ENCODE measurements around the gene FRMD1.

FRMD1 gene

GRCh38 chr6:168040856-168041496 is 38.0 kb downstream of the FRMD1 start:
- no peak for DNase-seq

GRCh38 chr6:168039849-168040248 is 39.2 kb downstream of the FRMD1 start:
- no peak for DNase-seq

- DNase-seq, result no peak
Observed at GRCh38 chr6:168039301-168039700, 39.7 kb downstream of the FRMD1 start.

- no peak for DNase-seq
Observed at GRCh38 chr6:168038576-168039140, 40.4 kb downstream of the FRMD1 start.

- DNase-seq, result no peak
Observed at GRCh38 chr6:168037856-168038255, 41.2 kb downstream of the FRMD1 start.

- DNase-seq, result no peak
Observed at GRCh38 chr6:168037242-168037641, 41.8 kb downstream of the FRMD1 start.

- peak; percentile 84 for DNase-seq
Observed at GRCh38 chr6:168035661-168036545, 43.1 kb downstream of the FRMD1 start.

GRCh38 chr6:168035098-168035660 is 43.8 kb downstream of the FRMD1 start:
- peak; percentile 64 for DNase-seq

GRCh38 chr6:168034537-168034936 is 44.5 kb downstream of the FRMD1 start:
- no peak for DNase-seq

- DNase-seq, result no peak
Observed at GRCh38 chr6:168033791-168034190, 45.2 kb downstream of the FRMD1 start.

- no peak for DNase-seq
Observed at GRCh38 chr6:168032005-168032760, 46.8 kb downstream of the FRMD1 start.

GRCh38 chr6:168031411-168031971 is 47.5 kb downstream of the FRMD1 start:
- peak; percentile 11 for DNase-seq

- DNase-seq, result peak; percentile 52
Observed at GRCh38 chr6:168030908-168031307, 48.1 kb downstream of the FRMD1 start.

- no peak for DNase-seq
Observed at GRCh38 chr6:168030218-168030746, 48.7 kb downstream of the FRMD1 start.

GRCh38 chr6:168029459-168030217 is 49.4 kb downstream of the FRMD1 start:
- no peak for DNase-seq

GRCh38 chr6:168028181-168028580 is 50.8 kb downstream of the FRMD1 start:
- DNase-seq, result no peak

- no peak for DNase-seq
Observed at GRCh38 chr6:168027521-168027920, 51.5 kb downstream of the FRMD1 start.

GRCh38 chr6:168026925-168027324 is 52.1 kb downstream of the FRMD1 start:
- no peak for DNase-seq

GRCh38 chr6:168025831-168026710 is 52.9 kb downstream of the FRMD1 start:
- no peak for DNase-seq

GRCh38 chr6:168024951-168025510 is 54.0 kb downstream of the FRMD1 start:
- DNase-seq, result no peak

Measured in NCI-H2171 treated with DMSO at 0.1 percent for 48 hours (cell line).